SK-N-SH treated with all-trans-retinoic acid at 6 μM for 48 hours (cell line): ENCODE data around the gene ATF5.
"Not testable (repeated sequence)": the region's sequence is repeated elsewhere in the genome, so short reads cannot be mapped to it uniquely, and the experiment has no call there.

Experiments used
- ATAC-seq: fragments of 200-7000 bp; cut with Tn5 transposase; 3 replicates; pipeline ENCODE4 v1.9.1; 2020; ENCODE audit warnings: mild to moderate bottlenecking, moderate library complexity
- ARNTL ChIP-seq: fragments of 450-650 bp; formaldehyde crosslinking; IDR thresholded peaks from 2 replicates; pipeline ENCODE4 v1.5.0; 2020; ENCODE audit warnings: low read depth, mild to moderate bottlenecking, moderate library complexity, borderline replicate concordance
- BACH2 ChIP-seq: fragments of 250-450 bp; sonication (Bioruptor Pico); IDR thresholded peaks from 2 replicates; pipeline ENCODE4 v1.9.0; 2021; ENCODE audit warnings: mild to moderate bottlenecking, borderline replicate concordance
- CSDC2 ChIP-seq: fragments of 250-450 bp; sonication (Bioruptor Pico); IDR thresholded peaks from 2 replicates; pipeline ENCODE4 v1.5.0; 2020; ENCODE audit warnings: mild to moderate bottlenecking, moderate library complexity
- ESRRG ChIP-seq: fragments of 250-450 bp; sonication (Bioruptor Pico); IDR thresholded peaks from 2 replicates; pipeline ENCODE4 v1.6.1; 2021; ENCODE audit warnings: mild to moderate bottlenecking
- GLIS3 ChIP-seq: fragments of 250-450 bp; sonication (Bioruptor Pico); IDR thresholded peaks from 2 replicates; pipeline ENCODE4 v1.5.0; 2020; ENCODE audit warnings: mild to moderate bottlenecking, moderate library complexity
- ISL1 ChIP-seq: fragments of 250-450 bp; sonication (Bioruptor Pico); IDR thresholded peaks from 2 replicates; pipeline ENCODE4 v2.1.2; 2022; ENCODE audit warnings: mild to moderate bottlenecking, moderate library complexity
- OSR1 ChIP-seq: fragments of 250-450 bp; sonication (Bioruptor Pico); IDR thresholded peaks from 2 replicates; pipeline ENCODE4 v1.8.0; 2022; ENCODE audit warnings: moderate library complexity, mild to moderate bottlenecking, inconsistent platforms
- PPARA ChIP-seq: fragments of 250-450 bp; sonication (Bioruptor Pico); IDR thresholded peaks from 2 replicates; pipeline ENCODE4 v1.5.0; 2020; ENCODE audit warnings: mild to moderate bottlenecking, borderline replicate concordance
- SNAI2 ChIP-seq: fragments of 250-450 bp; sonication (Bioruptor Pico); IDR thresholded peaks from 2 replicates; pipeline ENCODE4 v1.5.0; 2020; ENCODE audit warnings: mild to moderate bottlenecking, moderate library complexity
- TCF4 ChIP-seq: fragments of 250-450 bp; sonication (Bioruptor Pico); IDR thresholded peaks from 2 replicates; pipeline ENCODE4 v1.8.0; 2021; ENCODE audit warnings: mild to moderate bottlenecking, moderate library complexity, borderline replicate concordance
- TOX ChIP-seq: fragments of 250-450 bp; sonication (Bioruptor Pico); IDR thresholded peaks from 2 replicates; pipeline ENCODE4 v1.8.0; 2021; ENCODE audit warnings: mild to moderate bottlenecking, moderate library complexity, borderline replicate concordance
- TSHZ2 ChIP-seq: fragments of 250-450 bp; sonication (Bioruptor Pico); IDR thresholded peaks from 2 replicates; pipeline ENCODE4 v1.5.0; 2020; ENCODE audit warnings: mild to moderate bottlenecking, moderate library complexity
- ZC3H10 ChIP-seq: fragments of 250-450 bp; sonication (Bioruptor Pico); IDR thresholded peaks from 2 replicates; pipeline ENCODE4 v1.5.1; 2021; ENCODE audit warnings: mild to moderate bottlenecking, moderate library complexity
- ZFP3 ChIP-seq: fragments of 250-450 bp; sonication (Bioruptor Pico); IDR thresholded peaks from 2 replicates; pipeline ENCODE4 v1.5.0; 2020; ENCODE audit warnings: mild to moderate bottlenecking, moderate library complexity
- ZFP30 ChIP-seq: fragments of 450-650 bp; formaldehyde crosslinking; IDR thresholded peaks from 2 replicates; pipeline ENCODE4 v1.5.0; 2022; ENCODE audit warnings: mild to moderate bottlenecking, moderate library complexity
- ZNF565 ChIP-seq: fragments of 450-650 bp; formaldehyde crosslinking; conservative IDR thresholded peaks from 2 replicates; pipeline ENCODE4 v1.5.0; 2020; ENCODE audit warnings: low read depth, mild to moderate bottlenecking, moderate library complexity
- ZNF70 ChIP-seq: fragments of 450-650 bp; formaldehyde crosslinking; IDR thresholded peaks from 2 replicates; pipeline ENCODE4 v1.5.0; 2020; ENCODE audit warnings: mild to moderate bottlenecking, moderate library complexity
- ZNF8 ChIP-seq: fragments of 450-650 bp; formaldehyde crosslinking; IDR thresholded peaks from 2 replicates; pipeline ENCODE4 v1.5.0; 2020; ENCODE audit warnings: mild to moderate bottlenecking, moderate library complexity
- TF ChIP-seq, protein P1 (sequence below): fragments of 250-450 bp; sonication (Bioruptor Pico); IDR thresholded peaks from 2 replicates; pipeline ENCODE4 v1.5.1; 2021; ENCODE audit warnings: mild to moderate bottlenecking, moderate library complexity
- TF ChIP-seq, protein P2 (sequence below): fragments of 250-450 bp; sonication (Bioruptor Pico); IDR thresholded peaks from 2 replicates; pipeline ENCODE4 v1.5.1; 2020; ENCODE audit warnings: low read depth, mild to moderate bottlenecking, moderate library complexity
- TF ChIP-seq, protein P3 (sequence below): fragments of 250-450 bp; sonication (Bioruptor Pico); IDR thresholded peaks from 2 replicates; pipeline ENCODE4 v1.8.0; 2021; ENCODE audit warnings: low read depth, mild to moderate bottlenecking, moderate library complexity, borderline replicate concordance

Gene ATF5

DNA sequence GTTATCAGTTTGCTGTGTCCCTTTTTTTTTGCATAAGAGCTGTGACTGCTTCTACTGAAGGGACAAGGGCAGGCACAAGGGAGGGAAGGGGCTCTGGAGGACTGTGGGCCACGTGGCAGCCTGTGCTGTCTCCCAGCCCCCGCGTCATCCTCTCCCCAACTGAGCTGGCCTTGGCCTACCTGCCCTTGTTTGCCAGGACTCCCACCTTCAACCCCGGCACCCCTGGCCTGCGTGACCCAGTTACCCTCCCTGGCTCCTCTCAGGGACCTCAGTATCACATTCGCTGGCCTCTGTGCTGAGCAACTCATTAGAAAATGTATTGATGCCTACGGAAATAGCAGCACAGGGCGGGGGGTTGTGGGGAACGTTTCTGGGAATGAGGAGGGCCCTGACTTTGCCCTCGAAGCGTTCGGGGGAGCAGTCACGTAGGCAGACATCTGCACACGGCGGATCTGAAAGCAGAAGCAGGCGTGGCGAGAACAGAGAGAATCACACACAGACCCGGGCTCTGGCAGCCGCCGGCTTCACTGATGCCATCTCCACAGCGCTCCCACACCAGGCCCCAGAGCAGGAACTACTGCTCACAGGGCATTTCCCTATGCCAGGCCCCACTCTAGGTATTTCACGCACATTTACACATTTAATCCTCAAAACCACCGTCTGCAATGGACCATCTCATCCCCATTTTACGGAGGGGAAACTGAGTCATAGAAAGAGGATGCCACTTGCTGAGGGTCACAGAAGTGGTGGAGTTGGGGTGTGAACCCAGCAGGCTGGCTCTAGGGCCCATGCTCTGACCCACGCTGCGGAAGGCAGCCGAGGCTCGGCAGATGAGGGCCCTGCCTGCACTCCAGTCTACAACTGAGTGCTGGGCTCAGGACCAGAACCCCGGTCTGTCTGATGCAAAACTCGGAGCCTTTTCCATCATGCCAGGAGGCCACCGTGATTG is 5.7 kb upstream of the ATF5 start:
- TF ChIP-seq ZFP30 (no peak), ZNF70 (no peak), TSHZ2 (CRISPR knock-in tag) (no peak), ISL1 (CRISPR knock-in tag) (no peak), TCF4 (CRISPR knock-in tag) (no peak), SNAI2 (CRISPR knock-in tag) (no peak), ZNF565 (no peak), OSR1 (no peak), ARNTL (no peak), ESRRG (CRISPR knock-in tag) (no peak), ZFP3 (no peak), ZC3H10 (CRISPR knock-in tag) (no peak)
- ATAC-seq, result no peak

- no peak for ATAC-seq
Observed at GRCh38 chr19:49924004-49924880, 4.8 kb upstream of the ATF5 start.

DNA sequence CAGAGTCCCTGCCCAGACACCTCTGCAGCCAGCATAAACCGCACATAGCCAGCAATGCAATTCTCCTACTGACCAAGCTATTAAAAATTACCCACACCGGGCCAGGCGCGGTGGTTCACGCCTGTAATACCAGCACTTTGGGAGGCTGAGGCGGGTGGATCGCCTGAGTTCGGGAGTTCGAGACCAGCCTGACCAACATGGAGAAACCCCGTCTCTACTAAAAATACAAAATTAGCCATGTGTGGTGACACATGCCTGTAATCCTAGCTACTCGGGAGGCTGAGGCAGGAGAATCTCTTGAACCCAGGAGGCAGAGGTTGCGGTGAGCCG is 4.2 kb upstream of the ATF5 start:
- ATAC-seq, result not testable (repeated sequence)

More at GRCh38 chr19:49924004-49924880, 4.8 kb upstream of the ATF5 start:
- TF ChIP-seq ESRRG (CRISPR knock-in tag) (no peak), GLIS3 (CRISPR knock-in tag) (no peak), BACH2 (CRISPR knock-in tag) (no peak), ZNF8 (CRISPR knock-in tag) (no peak), TCF4 (CRISPR knock-in tag) (no peak), CSDC2 (no peak), ZFP3 (no peak), PPARA (CRISPR knock-in tag) (no peak)
- TF ChIP-seq, protein P1, sequence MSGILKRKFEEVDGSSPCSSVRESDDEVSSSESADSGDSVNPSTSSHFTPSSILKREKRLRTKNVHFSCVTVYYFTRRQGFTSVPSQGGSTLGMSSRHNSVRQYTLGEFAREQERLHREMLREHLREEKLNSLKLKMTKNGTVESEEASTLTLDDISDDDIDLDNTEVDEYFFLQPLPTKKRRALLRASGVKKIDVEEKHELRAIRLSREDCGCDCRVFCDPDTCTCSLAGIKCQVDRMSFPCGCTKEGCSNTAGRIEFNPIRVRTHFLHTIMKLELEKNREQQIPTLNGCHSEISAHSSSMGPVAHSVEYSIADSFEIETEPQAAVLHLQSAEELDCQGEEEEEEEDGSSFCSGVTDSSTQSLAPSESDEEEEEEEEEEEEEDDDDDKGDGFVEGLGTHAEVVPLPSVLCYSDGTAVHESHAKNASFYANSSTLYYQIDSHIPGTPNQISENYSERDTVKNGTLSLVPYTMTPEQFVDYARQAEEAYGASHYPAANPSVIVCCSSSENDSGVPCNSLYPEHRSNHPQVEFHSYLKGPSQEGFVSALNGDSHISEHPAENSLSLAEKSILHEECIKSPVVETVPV, result no peak
- TF ChIP-seq, protein P2, sequence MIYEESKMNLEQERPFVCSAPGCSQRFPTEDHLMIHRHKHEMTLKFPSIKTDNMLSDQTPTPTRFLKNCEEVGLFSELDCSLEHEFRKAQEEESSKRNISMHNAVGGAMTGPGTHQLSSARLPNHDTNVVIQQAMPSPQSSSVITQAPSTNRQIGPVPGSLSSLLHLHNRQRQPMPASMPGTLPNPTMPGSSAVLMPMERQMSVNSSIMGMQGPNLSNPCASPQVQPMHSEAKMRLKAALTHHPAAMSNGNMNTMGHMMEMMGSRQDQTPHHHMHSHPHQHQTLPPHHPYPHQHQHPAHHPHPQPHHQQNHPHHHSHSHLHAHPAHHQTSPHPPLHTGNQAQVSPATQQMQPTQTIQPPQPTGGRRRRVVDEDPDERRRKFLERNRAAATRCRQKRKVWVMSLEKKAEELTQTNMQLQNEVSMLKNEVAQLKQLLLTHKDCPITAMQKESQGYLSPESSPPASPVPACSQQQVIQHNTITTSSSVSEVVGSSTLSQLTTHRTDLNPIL, result no peak

DNA sequence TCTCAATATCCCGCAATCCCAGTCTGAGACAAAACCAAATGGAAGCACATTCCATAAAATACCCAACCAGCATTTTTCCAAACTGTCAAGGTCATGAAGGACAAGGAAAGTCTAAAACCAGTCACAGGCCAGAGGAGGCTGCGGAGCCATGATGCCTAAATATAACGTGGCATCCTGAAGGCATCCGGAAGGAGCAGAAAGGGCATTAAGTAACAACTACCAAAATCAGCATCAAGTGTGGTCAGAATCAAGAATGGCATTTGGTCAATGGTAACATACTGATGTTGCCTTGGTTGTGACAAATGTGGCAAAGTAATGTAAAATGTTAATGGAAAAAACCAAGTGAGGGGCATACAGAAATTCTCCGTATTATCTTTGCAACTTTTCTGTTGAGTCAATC is 3.5 kb upstream of the ATF5 start:
- TF ChIP-seq CSDC2 (no peak), GLIS3 (CRISPR knock-in tag) (no peak), ZFP3 (no peak), ISL1 (CRISPR knock-in tag) (no peak), ARNTL (no peak), TOX (CRISPR knock-in tag) (no peak), OSR1 (no peak), ZFP30 (no peak), TCF4 (CRISPR knock-in tag) (no peak), TSHZ2 (CRISPR knock-in tag) (no peak), ZC3H10 (CRISPR knock-in tag) (no peak), BACH2 (CRISPR knock-in tag) (no peak), PPARA (CRISPR knock-in tag) (no peak), SNAI2 (CRISPR knock-in tag) (no peak)
- TF ChIP-seq, protein P1, result no peak
- TF ChIP-seq, protein P3, sequence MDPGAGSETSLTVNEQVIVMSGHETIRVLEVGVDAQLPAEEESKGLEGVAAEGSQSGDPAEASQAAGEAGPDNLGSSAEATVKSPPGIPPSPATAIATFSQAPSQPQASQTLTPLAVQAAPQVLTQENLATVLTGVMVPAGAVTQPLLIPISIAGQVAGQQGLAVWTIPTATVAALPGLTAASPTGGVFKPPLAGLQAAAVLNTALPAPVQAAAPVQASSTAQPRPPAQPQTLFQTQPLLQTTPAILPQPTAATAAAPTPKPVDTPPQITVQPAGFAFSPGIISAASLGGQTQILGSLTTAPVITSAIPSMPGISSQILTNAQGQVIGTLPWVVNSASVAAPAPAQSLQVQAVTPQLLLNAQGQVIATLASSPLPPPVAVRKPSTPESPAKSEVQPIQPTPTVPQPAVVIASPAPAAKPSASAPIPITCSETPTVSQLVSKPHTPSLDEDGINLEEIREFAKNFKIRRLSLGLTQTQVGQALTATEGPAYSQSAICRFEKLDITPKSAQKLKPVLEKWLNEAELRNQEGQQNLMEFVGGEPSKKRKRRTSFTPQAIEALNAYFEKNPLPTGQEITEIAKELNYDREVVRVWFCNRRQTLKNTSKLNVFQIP, result no peak
- ATAC-seq, result no peak
